Parathyroid adenoma (tissue), 2 donors: ENCODE measurements around the gene PRR20B.
"Not testable (repeated sequence)": the region's sequence is repeated elsewhere in the genome, so short reads cannot be mapped to it uniquely, and the experiment has no call there.

ENCODE experiments used
- H2AFZ ChIP-seq: fragments of 300-600 bp; sonication (generic); one replicate; pipeline ENCODE4 v1.7.0; 2017; ENCODE audit warnings: antibody characterized with exemption, mild to moderate bottlenecking
- H3K27ac ChIP-seq: fragments of 300-600 bp; sonication (generic); one replicate; pipeline ENCODE4 v1.7.0; 2017
- H3K27me3 ChIP-seq: fragments of 300-600 bp; sonication (generic); one replicate; pipeline ENCODE4 v1.7.0; 2017; ENCODE audit warnings: low read length; ENCODE audit not compliant: control insufficient read depth, insufficient read depth
- H3K36me3 ChIP-seq: fragments of 300-600 bp; sonication (generic); one replicate; pipeline ENCODE4 v1.7.0; 2017; ENCODE audit warnings: low read length; ENCODE audit not compliant: control insufficient read depth, insufficient read depth
- H3K4me1 ChIP-seq: fragments of 300-600 bp; sonication (generic); one replicate; pipeline ENCODE4 v1.7.0; 2017; ENCODE audit warnings: control low read depth
- H3K4me2 ChIP-seq: fragments of 300-600 bp; sonication (generic); one replicate; pipeline ENCODE4 v1.7.0; 2017; ENCODE audit warnings: low read length
- H3K4me3 ChIP-seq: fragments of 300-600 bp; sonication (generic); one replicate; pipeline ENCODE4 v1.7.0; 2017; ENCODE audit warnings: low read depth, low read length
- H3K79me2 ChIP-seq: fragments of 300-600 bp; sonication (generic); one replicate; pipeline ENCODE4 v1.7.0; 2017; ENCODE audit warnings: control low read depth
- H3K9ac ChIP-seq: fragments of 300-600 bp; sonication (generic); one replicate; pipeline ENCODE4 v1.7.0; 2017; ENCODE audit warnings: mild to moderate bottlenecking
- H3K9me3 ChIP-seq: fragments of 300-600 bp; sonication (generic); one replicate; pipeline ENCODE4 v1.7.0; 2017; ENCODE audit warnings: low read length; ENCODE audit not compliant: control insufficient read depth
- TF ChIP-seq, protein P1 (sequence below): fragments of 300-600 bp; sonication (generic); IDR thresholded peaks from one replicate; pipeline ENCODE4 v1.7.0; 2017; ENCODE audit warnings: antibody characterized with exemption, mild to moderate bottlenecking
- donor health status: primary hyperparathyroidism.

PRR20B gene

GRCh38 chr13:57137585-57137984 is 9.7 kb upstream of the PRR20B start:
- Histone ChIP-seq H3K4me1 (no peaks in the 10 kb centered on the region), H3K27me3 (no peaks in the 10 kb centered on the region), H3K4me3 (no peak overlapping the region), H3K4me2 (no peak overlapping the region), H2AFZ (no peak overlapping the region), H3K27ac (no peak overlapping the region), H3K36me3 (no peaks in the 10 kb centered on the region), H3K9me3 (no peaks in the 10 kb centered on the region), H3K9ac (no peak overlapping the region), H3K79me2 (no peaks in the 10 kb centered on the region)
- TF ChIP-seq, protein P1, sequence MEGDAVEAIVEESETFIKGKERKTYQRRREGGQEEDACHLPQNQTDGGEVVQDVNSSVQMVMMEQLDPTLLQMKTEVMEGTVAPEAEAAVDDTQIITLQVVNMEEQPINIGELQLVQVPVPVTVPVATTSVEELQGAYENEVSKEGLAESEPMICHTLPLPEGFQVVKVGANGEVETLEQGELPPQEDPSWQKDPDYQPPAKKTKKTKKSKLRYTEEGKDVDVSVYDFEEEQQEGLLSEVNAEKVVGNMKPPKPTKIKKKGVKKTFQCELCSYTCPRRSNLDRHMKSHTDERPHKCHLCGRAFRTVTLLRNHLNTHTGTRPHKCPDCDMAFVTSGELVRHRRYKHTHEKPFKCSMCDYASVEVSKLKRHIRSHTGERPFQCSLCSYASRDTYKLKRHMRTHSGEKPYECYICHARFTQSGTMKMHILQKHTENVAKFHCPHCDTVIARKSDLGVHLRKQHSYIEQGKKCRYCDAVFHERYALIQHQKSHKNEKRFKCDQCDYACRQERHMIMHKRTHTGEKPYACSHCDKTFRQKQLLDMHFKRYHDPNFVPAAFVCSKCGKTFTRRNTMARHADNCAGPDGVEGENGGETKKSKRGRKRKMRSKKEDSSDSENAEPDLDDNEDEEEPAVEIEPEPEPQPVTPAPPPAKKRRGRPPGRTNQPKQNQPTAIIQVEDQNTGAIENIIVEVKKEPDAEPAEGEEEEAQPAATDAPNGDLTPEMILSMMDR: no peak

DNA sequence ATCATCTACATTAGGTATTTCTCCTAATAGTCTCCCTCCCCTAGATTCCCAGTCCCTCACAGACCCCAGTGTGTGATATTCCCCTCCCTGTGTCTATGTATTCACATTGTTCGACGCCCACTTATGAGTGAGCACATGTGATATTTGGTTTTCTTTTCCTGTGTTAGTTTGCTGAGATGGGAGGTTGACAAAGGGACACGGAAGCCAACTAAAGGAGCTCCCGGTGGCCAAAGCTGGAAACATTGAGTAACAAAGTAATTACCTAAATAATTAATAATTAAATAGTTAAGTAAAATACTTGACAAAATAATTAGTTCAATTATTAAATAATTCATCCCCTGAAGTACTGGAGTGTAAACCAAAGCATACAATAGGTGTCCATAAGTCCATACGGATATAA is 8.3 kb upstream of the PRR20B start:
- Histone ChIP-seq H2AFZ (no peak overlapping the region), H3K27me3 (no peaks in the 10 kb centered on the region), H3K9me3 (no peaks in the 10 kb centered on the region), H3K4me3 (no peak overlapping the region), H3K79me2 (no peaks in the 10 kb centered on the region), H3K27ac (no peak overlapping the region), H3K4me1 (no peaks in the 10 kb centered on the region), H3K9ac (no peak overlapping the region), H3K4me2 (no peak overlapping the region), H3K36me3 (no peaks in the 10 kb centered on the region)
- TF ChIP-seq, protein P1: no peak

GRCh38 chr13:57139781-57140180 is 7.5 kb upstream of the PRR20B start:
- H3K79me2 ChIP-seq, H3K4me3 ChIP-seq, H3K4me1 ChIP-seq, H3K36me3 ChIP-seq, H3K9me3 ChIP-seq, H3K4me2 ChIP-seq, H3K27me3 ChIP-seq, H3K27ac ChIP-seq, H3K9ac ChIP-seq, H2AFZ ChIP-seq: not testable (repeated sequence)

DNA sequence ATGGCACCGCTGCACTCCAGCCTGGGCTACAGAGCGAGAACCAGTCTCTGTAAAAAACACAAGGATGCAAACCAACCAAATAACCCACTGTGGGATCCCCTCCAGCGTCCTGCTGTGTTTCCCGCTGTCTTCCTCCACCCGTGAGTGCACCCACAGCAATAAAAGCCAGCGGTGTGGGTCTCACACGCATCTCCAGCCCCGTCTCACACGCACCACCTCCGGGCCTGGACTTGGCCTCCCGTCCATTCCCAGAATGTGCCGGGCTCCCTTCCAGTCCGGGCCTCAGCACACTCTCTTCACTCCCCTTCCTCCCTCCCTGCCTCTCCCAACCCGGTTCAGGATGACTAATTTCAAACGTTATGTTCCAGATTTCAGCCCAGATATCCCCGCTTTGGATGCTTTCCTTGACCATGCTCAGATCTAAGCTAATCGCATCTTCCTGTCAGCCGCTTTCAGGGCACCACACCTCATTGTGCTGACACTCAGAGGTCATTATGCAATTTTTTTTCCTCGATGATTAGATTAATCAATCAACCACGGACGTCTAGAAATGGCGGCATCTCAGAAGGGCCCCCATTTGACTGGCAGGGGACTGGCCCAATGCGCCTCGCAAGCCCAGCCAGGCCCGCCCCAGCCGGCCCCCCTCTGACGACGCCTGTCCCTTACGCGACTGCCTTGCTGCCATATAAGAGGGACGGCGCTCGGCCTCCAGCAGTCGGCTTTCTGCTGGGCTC is 6.9 kb upstream of the PRR20B start, which contains the start of gene PRR20A:
PRR20A (plus strand) TSS at position 684 of the 734 bp plus-strand sequence. CDS start 387 bp downstream, outside the sequence.
- not testable (repeated sequence) for H3K9ac ChIP-seq, H3K36me3 ChIP-seq, H3K4me2 ChIP-seq, H3K27ac ChIP-seq, H3K4me1 ChIP-seq, H3K9me3 ChIP-seq, H3K79me2 ChIP-seq, H2AFZ ChIP-seq, H3K4me3 ChIP-seq, H3K27me3 ChIP-seq

- H3K9ac ChIP-seq, H3K36me3 ChIP-seq, H3K27me3 ChIP-seq, H3K79me2 ChIP-seq, H3K4me2 ChIP-seq, H2AFZ ChIP-seq, H3K9me3 ChIP-seq, H3K4me1 ChIP-seq, H3K4me3 ChIP-seq, H3K27ac ChIP-seq: not testable (repeated sequence)
Observed at GRCh38 chr13:57148106-57148505, 818 bp downstream of the PRR20B start.

DNA sequence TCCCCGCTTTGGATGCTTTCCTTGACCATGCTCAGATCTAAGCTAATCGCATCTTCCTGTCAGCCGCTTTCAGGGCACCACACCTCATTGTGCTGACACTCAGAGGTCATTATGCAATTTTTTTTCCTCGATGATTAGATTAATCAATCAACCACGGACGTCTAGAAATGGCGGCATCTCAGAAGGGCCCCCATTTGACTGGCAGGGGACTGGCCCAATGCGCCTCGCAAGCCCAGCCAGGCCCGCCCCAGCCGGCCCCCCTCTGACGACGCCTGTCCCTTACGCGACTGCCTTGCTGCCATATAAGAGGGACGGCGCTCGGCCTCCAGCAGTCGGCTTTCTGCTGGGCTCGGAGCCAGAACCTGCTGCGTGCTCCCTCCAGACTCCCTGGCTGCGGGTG is 6.5 kb downstream of the PRR20B start, which contains the start of gene PRR20C:
PRR20C (plus strand) TSS at position 301 of the 400 bp plus-strand sequence. CDS start 387 bp downstream, outside the sequence.
- H3K4me1 ChIP-seq, H3K4me2 ChIP-seq, H3K9me3 ChIP-seq, H3K9ac ChIP-seq, H3K27ac ChIP-seq, H3K79me2 ChIP-seq, H3K27me3 ChIP-seq, H3K36me3 ChIP-seq, H2AFZ ChIP-seq, H3K4me3 ChIP-seq: not testable (repeated sequence)

GRCh38 chr13:57160332-57160731 is 13.0 kb downstream of the PRR20B start, which contains the start of gene PRR20D:
Gene PRR20D, plus strand, starts transcription at chr13:57160632. Its CDS starts 387 bp downstream, at chr13:57161019.
- not testable (repeated sequence) for H2AFZ ChIP-seq, H3K9ac ChIP-seq, H3K79me2 ChIP-seq, H3K36me3 ChIP-seq, H3K4me3 ChIP-seq, H3K27me3 ChIP-seq, H3K4me2 ChIP-seq, H3K9me3 ChIP-seq, H3K4me1 ChIP-seq, H3K27ac ChIP-seq

DNA sequence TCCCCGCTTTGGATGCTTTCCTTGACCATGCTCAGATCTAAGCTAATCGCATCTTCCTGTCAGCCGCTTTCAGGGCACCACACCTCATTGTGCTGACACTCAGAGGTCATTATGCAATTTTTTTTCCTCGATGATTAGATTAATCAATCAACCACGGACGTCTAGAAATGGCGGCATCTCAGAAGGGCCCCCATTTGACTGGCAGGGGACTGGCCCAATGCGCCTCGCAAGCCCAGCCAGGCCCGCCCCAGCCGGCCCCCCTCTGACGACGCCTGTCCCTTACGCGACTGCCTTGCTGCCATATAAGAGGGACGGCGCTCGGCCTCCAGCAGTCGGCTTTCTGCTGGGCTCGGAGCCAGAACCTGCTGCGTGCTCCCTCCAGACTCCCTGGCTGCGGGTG is 19.6 kb downstream of the PRR20B start, which contains the start of gene PRR20E:
PRR20E (plus strand) TSS at position 301 of the 400 bp plus-strand sequence. CDS start 387 bp downstream, outside the sequence.
- H3K4me2 ChIP-seq, H2AFZ ChIP-seq, H3K27ac ChIP-seq, H3K4me1 ChIP-seq, H3K9ac ChIP-seq, H3K27me3 ChIP-seq, H3K4me3 ChIP-seq, H3K9me3 ChIP-seq, H3K79me2 ChIP-seq, H3K36me3 ChIP-seq: not testable (repeated sequence)
